ENCODE measurements around the gene ADRA2C. TPM values are rescaled to one million over a fixed set of nuclear protein-coding genes. Genes with fewer than 3 reads are reported as not detected.

Gene ADRA2C
- total RNA-seq, 6 experiments from 2014 or later, result 0.17 to 0.81 (median 0.65) TPM; not detected in 1

DNA sequence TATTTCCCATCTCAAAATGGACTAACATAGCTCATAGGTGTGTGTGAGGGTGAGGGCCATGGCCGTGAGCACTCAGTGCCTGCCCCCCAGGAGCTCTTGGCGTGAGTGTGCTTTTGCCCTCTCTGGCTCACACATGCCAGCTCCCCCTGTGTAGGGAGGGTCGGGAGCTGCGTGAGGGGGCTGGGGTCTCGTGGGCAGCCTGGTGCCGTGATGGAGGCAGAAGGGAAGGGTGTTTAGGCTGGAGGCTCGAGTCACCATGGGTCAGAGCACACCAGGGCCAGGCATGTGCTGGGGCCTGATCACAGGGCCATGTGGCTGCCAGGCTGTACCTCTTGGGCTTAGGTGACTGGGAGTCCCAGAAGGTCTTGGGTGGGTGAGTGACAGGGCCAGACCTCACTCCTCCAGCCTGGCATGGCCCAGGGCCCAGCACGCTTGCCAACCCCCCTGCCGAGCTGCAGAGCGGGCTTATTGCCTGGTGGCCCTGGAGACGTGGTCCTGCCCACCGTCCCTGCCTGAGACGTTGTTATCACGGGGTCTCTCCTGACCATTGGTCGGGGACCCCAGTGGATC is 44.0 kb downstream of the ADRA2C start:
- intact Hi-C loops (cut with DNase I), result no loop called here
- DNase-seq (peak in 1 of 3 donors; percentile 40), ATAC-seq (no peak)
- no peak overlapping the region for H3K27ac ChIP-seq
- no peaks in the 10 kb centered on the region for H3K9me3 ChIP-seq
- H3K4me1 ChIP-seq, result no peaks in the 10 kb centered on the region
- no peaks in the 10 kb centered on the region for H3K36me3 ChIP-seq
- TF ChIP-seq, protein P1, sequence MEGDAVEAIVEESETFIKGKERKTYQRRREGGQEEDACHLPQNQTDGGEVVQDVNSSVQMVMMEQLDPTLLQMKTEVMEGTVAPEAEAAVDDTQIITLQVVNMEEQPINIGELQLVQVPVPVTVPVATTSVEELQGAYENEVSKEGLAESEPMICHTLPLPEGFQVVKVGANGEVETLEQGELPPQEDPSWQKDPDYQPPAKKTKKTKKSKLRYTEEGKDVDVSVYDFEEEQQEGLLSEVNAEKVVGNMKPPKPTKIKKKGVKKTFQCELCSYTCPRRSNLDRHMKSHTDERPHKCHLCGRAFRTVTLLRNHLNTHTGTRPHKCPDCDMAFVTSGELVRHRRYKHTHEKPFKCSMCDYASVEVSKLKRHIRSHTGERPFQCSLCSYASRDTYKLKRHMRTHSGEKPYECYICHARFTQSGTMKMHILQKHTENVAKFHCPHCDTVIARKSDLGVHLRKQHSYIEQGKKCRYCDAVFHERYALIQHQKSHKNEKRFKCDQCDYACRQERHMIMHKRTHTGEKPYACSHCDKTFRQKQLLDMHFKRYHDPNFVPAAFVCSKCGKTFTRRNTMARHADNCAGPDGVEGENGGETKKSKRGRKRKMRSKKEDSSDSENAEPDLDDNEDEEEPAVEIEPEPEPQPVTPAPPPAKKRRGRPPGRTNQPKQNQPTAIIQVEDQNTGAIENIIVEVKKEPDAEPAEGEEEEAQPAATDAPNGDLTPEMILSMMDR (IDR thresholded peaks at IDR 0.05), result no peak
- TF ChIP-seq POLR2A (IDR thresholded peaks at IDR 0.05), result no peak
- no peak overlapping the region for H3K4me3 ChIP-seq
- 83% methylated on average over 1 of the region's 15 CpGs for WGBS (ENCODE audit: insufficient coverage, low coverage, low lambda C conversion rate, missing lambda C conversion rate)
- H3K27me3 ChIP-seq, result no peaks in the 10 kb centered on the region

DNA sequence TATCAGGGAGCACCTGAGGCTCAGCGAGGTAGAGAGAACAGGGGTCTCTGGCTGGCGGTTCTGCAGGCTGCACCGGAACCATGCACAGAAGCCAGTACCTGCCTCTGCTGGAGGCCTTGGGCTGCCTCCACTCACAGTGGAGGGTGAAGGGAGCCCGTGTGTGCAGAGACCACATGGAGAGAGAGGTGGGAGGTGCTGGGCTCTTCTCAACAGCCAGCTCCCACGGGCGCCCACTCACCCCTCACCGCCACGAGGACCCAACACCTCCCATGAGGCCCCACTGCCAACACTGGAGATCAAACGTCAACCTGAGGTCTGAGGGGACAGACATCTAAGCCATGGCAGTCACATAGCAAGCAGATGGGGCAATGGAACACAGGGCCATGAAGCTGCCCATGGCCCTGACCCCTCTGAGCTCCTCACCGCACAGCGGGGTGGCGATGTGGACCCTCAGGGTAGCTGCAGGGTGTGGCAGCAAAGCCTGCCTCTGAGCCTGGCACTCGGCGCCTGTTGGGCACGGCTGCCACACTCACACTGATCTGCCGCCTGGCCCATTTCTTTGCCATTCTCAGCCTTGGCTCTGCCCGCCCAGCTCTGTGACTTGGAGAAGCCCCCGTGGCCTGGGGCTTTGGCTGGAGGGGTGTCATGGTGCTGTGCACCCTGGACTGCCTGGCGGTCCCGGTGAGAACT is 44.8 kb downstream of the ADRA2C start:
- DNase-seq (peak in 1 of 3 donors; percentile 35), ATAC-seq (no peak)
- Histone ChIP-seq H3K4me1 (no peaks in the 10 kb centered on the region), H3K27ac (no peak overlapping the region), H3K9me3 (no peaks in the 10 kb centered on the region), H3K27me3 (no peaks in the 10 kb centered on the region), H3K4me3 (no peak overlapping the region), H3K36me3 (no peaks in the 10 kb centered on the region)
- intact Hi-C loops (cut with DNase I), result no loop called here
- TF ChIP-seq, protein P1 (IDR thresholded peaks at IDR 0.05), result no peak
- TF ChIP-seq POLR2A (IDR thresholded peaks at IDR 0.05), result no peak
- WGBS (ENCODE audit: insufficient coverage, low coverage, low lambda C conversion rate, missing lambda C conversion rate), result 100% methylated on average over 2 of the region's 20 CpGs

DNA sequence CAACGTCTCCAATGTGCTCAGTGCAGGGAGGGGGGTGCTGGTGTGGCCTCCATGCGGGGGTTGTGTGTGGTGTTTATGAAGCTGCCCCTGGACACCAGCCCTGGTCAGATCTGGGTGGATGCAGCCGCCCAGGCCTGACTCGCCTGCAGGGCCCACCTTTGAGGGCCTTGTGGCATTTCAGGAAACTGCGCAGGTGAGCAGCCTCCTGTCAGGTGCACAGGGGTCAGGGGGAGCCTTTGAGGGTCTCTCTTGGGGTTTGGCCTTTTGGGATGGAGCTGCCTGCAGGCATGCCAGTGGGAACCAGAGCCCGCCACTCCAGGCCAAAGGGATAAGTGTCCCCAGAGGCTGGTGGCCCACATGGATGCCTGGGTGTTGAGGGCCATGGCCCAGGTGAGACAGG is 45.4 kb downstream of the ADRA2C start:
- Histone ChIP-seq H3K4me1 (no peaks in the 10 kb centered on the region), H3K4me3 (no peak overlapping the region), H3K27me3 (no peaks in the 10 kb centered on the region), H3K36me3 (no peaks in the 10 kb centered on the region), H3K9me3 (no peaks in the 10 kb centered on the region), H3K27ac (no peak overlapping the region)
- intact Hi-C loops (cut with DNase I), result no loop called here
- DNase-seq (peak in 1 of 3 donors; percentile 28), ATAC-seq (no peak)
- TF ChIP-seq, protein P1 (IDR thresholded peaks at IDR 0.05), result no peak
- no peak for TF ChIP-seq POLR2A (IDR thresholded peaks at IDR 0.05)
- 58% methylated on average over 2 of the region's 6 CpGs for WGBS (ENCODE audit: insufficient coverage, low coverage, low lambda C conversion rate, missing lambda C conversion rate)

DNA sequence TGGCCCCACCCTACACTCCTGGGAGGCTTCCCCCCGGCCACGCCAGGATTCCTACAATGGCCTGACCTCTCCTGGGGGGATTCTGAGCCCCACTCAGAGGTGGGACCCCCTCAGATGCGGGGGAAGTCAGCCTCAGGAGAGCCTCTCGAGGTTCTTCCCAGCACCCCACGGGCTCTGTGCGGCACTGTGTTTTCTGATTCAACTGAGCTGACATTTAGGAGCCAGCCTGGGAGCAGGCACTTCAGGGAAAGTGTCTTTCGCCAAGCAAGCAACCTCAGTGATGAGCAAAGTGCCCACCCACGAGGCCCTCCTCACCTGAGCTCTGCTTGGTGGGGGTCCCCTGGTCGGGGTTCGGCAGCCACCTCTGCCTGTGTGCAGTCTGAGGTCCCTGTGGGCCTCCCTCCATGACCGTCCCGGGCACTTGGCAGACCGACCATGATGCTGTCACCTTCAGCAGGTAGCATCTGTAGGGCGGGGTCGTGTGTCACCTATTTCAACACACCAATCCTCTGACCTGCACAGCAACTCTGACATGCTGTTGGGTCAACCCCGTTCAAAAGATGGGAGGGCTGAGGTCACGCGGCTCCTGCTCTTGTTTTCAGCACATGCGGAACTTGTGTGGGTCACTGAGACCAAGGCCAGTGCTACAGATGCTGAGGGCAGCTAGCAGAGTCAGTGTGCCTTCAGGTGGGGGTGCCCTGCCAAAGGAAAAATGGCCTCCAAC is 46.2 kb downstream of the ADRA2C start:
- Histone ChIP-seq H3K36me3 (no peaks in the 10 kb centered on the region), H3K4me3 (no peak overlapping the region), H3K9me3 (no peaks in the 10 kb centered on the region), H3K27ac (no peak overlapping the region), H3K4me1 (no peaks in the 10 kb centered on the region), H3K27me3 (no peaks in the 10 kb centered on the region)
- no peak for ATAC-seq
- 40% methylated on average over 2 of the region's 19 CpGs for WGBS (ENCODE audit: insufficient coverage, low coverage, low lambda C conversion rate, missing lambda C conversion rate)
- DNase-seq, result peak in 1 of 3 donors; percentile 39
- intact Hi-C loops (cut with DNase I), result no loop called here
- TF ChIP-seq POLR2A (IDR thresholded peaks at IDR 0.05), result no peak
- TF ChIP-seq, protein P1 (IDR thresholded peaks at IDR 0.05), result no peak

Measured in right lobe of liver (tissue), 6 donors.